SKM-1 (cell line): ENCODE measurements around the gene SHLD1.

Experiments used
- DNase-seq: peaks from one replicate; lab custom pipeline; 2025; ENCODE audit not compliant: unreplicated experiment; lab: John Stamatoyannopoulos, UW

The SHLD1 gene

GRCh38 chr20:5888041-5888440 lies 137.8 kb downstream of the SHLD1 start:
- no peak for DNase-seq

GRCh38 chr20:5890773-5891441 lies 140.7 kb downstream of the SHLD1 start:
- no peak for DNase-seq

- DNase-seq, result no peak
Measured at GRCh38 chr20:5893052-5893451, 142.9 kb downstream of the SHLD1 start.

- no peak for DNase-seq
Measured at GRCh38 chr20:5893621-5894020, 143.4 kb downstream of the SHLD1 start.

GRCh38 chr20:5895626-5896025 lies 145.4 kb downstream of the SHLD1 start:
- no peak for DNase-seq

- DNase-seq, result no peak
Measured at GRCh38 chr20:5899444-5899843, 149.2 kb downstream of the SHLD1 start.

- no peak for DNase-seq
Measured at GRCh38 chr20:5900908-5901307, 150.7 kb downstream of the SHLD1 start.

GRCh38 chr20:5908981-5909380 lies 158.8 kb downstream of the SHLD1 start:
- DNase-seq, result no peak

- DNase-seq, result no peak
Measured at GRCh38 chr20:5910186-5910585, 160.0 kb downstream of the SHLD1 start.

GRCh38 chr20:5913166-5913565 lies 163.0 kb downstream of the SHLD1 start:
- DNase-seq, result no peak
